Measurements from ENCODE around the gene MLF2.
A peak's percentile ranks its signal among the peaks of the same experiment; 100 is the strongest.
"Not testable (repeated sequence)": the region's sequence is repeated elsewhere in the genome, so short reads cannot be mapped to it uniquely, and the experiment has no call there.

MLF2 gene

GRCh38 chr12:6764011-6764828 is 11.3 kb upstream of the MLF2 start:
- DNase-seq, result no peak

GRCh38 chr12:6763380-6763779 is 10.4 kb upstream of the MLF2 start:
- DNase-seq, result no peak

GRCh38 chr12:6759741-6760140 is 6.8 kb upstream of the MLF2 start:
- DNase-seq, result no peak

- no peak for DNase-seq
These were observed 5.7 kb upstream of the MLF2 start for GRCh38 chr12:6758506-6759095.

- no peak for DNase-seq
These were observed 4.2 kb upstream of the MLF2 start for GRCh38 chr12:6757028-6757690.

- DNase-seq, result no peak
These were observed 1.5 kb upstream of the MLF2 start for GRCh38 chr12:6754411-6754810.

GRCh38 chr12:6753772-6754356 is 923 bp upstream of the MLF2 start:
- DNase-seq, result no peak

GRCh38 chr12:6752167-6752920 is 597 bp downstream of the MLF2 start:
- DNase-seq, result no peak

GRCh38 chr12:6751767-6752166 is 1.2 kb downstream of the MLF2 start:
- no peak for DNase-seq

- DNase-seq, result no peak
These were observed 2.4 kb downstream of the MLF2 start for GRCh38 chr12:6750506-6750905.

GRCh38 chr12:6748761-6749160 is 4.2 kb downstream of the MLF2 start:
- no peak for DNase-seq

- no peak for DNase-seq
These were observed 5.7 kb downstream of the MLF2 start for GRCh38 chr12:6747216-6747615.

- DNase-seq, result no peak
These were observed 7.0 kb downstream of the MLF2 start for GRCh38 chr12:6745741-6746525.

- not testable (repeated sequence) for DNase-seq
These were observed 9.6 kb downstream of the MLF2 start for GRCh38 chr12:6743300-6743699.

- no peak for DNase-seq
These were observed 10.1 kb downstream of the MLF2 start for GRCh38 chr12:6742834-6743233.

GRCh38 chr12:6742080-6742479 is 10.9 kb downstream of the MLF2 start:
- not testable (repeated sequence) for DNase-seq

- DNase-seq, result no peak
These were observed 16.2 kb downstream of the MLF2 start for GRCh38 chr12:6736754-6737153.

GRCh38 chr12:6735448-6736191 is 17.3 kb downstream of the MLF2 start:
- peak in 1 of 2 donors; percentile 30 for DNase-seq

GRCh38 chr12:6734506-6735387 is 18.2 kb downstream of the MLF2 start:
- DNase-seq, result no peak

- DNase-seq, result no peak
These were observed 22.8 kb downstream of the MLF2 start for GRCh38 chr12:6730169-6730568.
